HG02678 (cell line): ENCODE measurements around the gene BCAP29.
"Not testable (repeated sequence)": the region's sequence is repeated elsewhere in the genome, so short reads cannot be mapped to it uniquely, and the experiment has no call there.

ENCODE experiments used
- ATAC-seq: cut with Tn5 transposase; IDR thresholded peaks from one replicate; pipeline ENCODE4 v1.9.1; 2021; ENCODE audit warnings: mild to moderate bottlenecking, moderate library complexity; ENCODE audit not compliant: unreplicated experiment

BCAP29 gene

GRCh38 chr7:107579885-107580715, at the start of gene BCAP29:
Gene BCAP29, plus strand, starts transcription at chr7:107580246. Its CDS starts 527 bp downstream, at chr7:107580773.
- peak; percentile 94 for ATAC-seq

GRCh38 chr7:107530751-107531150, 49.3 kb upstream of the BCAP29 start:
- ATAC-seq = no peak

GRCh38 chr7:107534139-107534538, 45.9 kb upstream of the BCAP29 start:
- ATAC-seq = no peak

- ATAC-seq = not testable (repeated sequence)
These were observed 42.8 kb upstream of the BCAP29 start for GRCh38 chr7:107537228-107537627.

GRCh38 chr7:107538001-107538400, 42.0 kb upstream of the BCAP29 start:
- ATAC-seq = no peak

GRCh38 chr7:107543338-107543993, 36.6 kb upstream of the BCAP29 start:
- no peak for ATAC-seq

- ATAC-seq = no peak
These were observed 35.0 kb upstream of the BCAP29 start for GRCh38 chr7:107544848-107545591.

- no peak for ATAC-seq
These were observed 28.1 kb upstream of the BCAP29 start for GRCh38 chr7:107551936-107552335.

- ATAC-seq = no peak
These were observed 24.2 kb upstream of the BCAP29 start for GRCh38 chr7:107555893-107556292.

GRCh38 chr7:107559864-107560263, 20.2 kb upstream of the BCAP29 start:
- no peak for ATAC-seq

- ATAC-seq = no peak
These were observed 19.0 kb upstream of the BCAP29 start for GRCh38 chr7:107560898-107561516.

- ATAC-seq = peak; percentile 51
These were observed 16.8 kb upstream of the BCAP29 start for GRCh38 chr7:107563081-107563774.

GRCh38 chr7:107563775-107564552, 16.1 kb upstream of the BCAP29 start, which contains the start of the genes COG5 and DUS4L:
Gene COG5, minus strand, starts transcription at chr7:107563920. Its CDS starts 24 bp downstream, at chr7:107563896.
Gene DUS4L, plus strand, starts transcription at chr7:107563971. Its CDS starts 3,100 bp downstream, at chr7:107567071.
- ATAC-seq = peak; percentile 96

GRCh38 chr7:107564553-107565298, 15.3 kb upstream of the BCAP29 start:
- no peak for ATAC-seq

- ATAC-seq = no peak
These were observed 9.7 kb upstream of the BCAP29 start for GRCh38 chr7:107570298-107570697.

GRCh38 chr7:107573537-107573936, 6.5 kb upstream of the BCAP29 start:
- no peak for ATAC-seq

GRCh38 chr7:107579554-107579884, 527 bp upstream of the BCAP29 start:
- peak; percentile 1 for ATAC-seq

GRCh38 chr7:107580716-107581383, 804 bp downstream of the BCAP29 start:
- ATAC-seq = no peak
